HG03378 (cell line): ENCODE measurements around the gene GABPA.

Experiments
- ATAC-seq: cut with Tn5 transposase; IDR thresholded peaks from one replicate; pipeline ENCODE4 v1.9.1; 2021; ENCODE audit warnings: mild to moderate bottlenecking, moderate library complexity; ENCODE audit not compliant: unreplicated experiment

The GABPA gene

DNA sequence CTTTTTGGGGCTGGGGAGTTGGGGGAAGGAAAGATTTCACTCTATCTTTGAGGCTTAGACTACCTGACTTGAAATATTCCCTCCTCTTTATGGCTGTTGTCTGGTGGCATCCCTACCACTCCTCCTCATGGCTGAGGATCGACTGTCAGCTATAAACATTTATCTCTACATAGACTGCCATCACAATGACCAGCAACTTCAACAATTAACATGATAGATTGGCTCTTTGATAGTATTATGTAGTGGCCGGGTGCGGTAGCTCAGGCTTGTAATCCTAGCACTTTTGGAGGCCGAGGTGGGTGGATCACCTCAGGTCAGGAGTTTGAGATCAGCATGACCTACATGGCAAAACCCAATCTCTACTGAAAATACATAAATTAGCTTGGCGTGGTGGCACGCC is 72.4 kb downstream of the GABPA start:
- ATAC-seq: no peak

DNA sequence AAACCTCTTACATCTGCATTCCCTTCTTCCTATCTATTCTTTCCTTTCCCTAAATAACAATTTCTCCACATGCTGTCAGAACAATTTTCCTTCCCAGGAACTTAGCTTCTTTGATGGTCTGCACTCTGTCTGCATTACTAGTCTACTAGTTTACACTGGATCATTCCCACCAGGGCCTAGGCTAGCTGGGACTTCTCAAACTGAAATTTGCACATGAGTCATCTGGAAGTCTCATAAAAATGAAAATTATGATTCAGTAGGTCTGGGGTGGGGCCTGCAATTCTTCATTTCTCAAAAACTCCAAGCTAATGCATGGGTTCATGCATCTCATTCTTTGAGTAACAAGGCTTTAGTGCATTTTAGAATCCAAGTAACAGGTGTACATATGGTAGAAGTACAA is 74.2 kb downstream of the GABPA start:
- ATAC-seq: no peak

DNA sequence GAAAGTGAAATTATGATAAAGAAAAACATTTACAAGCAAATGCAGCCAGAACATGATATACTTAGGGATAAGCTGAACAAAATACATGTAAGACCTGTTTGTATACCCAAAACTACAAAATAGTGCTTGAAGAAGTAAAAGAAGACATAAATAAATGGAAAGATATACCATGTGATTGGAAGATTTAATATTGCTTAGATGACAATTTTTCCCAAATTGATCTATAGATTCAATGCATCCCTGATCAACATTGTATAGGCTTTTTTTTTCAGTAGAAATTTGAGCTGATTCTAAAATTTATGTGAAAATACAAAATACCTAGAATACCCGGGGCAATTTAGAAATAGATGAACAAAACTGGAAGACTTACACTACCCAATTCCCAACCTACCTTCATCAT is 76.4 kb downstream of the GABPA start:
- ATAC-seq: no peak

DNA sequence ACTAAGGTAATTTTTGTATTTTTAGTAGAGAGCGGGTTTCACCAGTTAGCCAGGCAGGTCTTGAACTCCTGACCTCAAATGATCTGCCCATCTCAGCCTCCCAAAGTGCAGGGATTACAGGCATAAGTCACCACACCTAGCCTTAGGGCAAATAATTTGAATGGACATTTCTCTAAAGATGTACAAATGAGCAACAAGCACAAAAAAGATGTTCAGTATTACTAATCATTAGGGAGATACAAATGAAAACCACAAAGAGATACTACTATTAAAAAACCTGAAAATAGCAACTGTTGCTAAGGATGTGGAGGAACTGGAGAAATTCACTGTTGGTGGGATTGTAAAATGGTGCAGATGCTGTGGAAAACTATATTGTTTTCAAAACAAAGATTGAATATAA is 79.1 kb downstream of the GABPA start:
- no peak for ATAC-seq

DNA sequence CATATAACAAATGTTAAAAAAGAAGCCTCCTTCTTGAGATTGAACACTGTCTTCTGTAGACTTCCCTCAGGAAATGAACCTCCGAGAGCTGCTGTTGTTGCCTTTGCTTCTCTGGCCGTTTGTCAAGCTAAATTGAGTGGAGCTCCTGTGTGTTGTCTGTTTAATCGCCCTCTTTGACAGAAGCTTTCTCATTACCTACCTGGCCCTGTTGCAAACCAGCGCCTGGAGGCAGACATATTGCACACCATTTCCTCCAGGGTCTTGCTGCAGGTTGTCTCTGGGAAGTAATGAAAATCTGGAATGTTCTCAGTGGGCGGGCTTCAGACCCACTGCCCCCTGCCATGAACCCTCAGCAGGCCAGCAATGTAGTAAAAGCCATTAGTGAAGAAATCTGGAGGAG is 83.3 kb downstream of the GABPA start:
- ATAC-seq: no peak

DNA sequence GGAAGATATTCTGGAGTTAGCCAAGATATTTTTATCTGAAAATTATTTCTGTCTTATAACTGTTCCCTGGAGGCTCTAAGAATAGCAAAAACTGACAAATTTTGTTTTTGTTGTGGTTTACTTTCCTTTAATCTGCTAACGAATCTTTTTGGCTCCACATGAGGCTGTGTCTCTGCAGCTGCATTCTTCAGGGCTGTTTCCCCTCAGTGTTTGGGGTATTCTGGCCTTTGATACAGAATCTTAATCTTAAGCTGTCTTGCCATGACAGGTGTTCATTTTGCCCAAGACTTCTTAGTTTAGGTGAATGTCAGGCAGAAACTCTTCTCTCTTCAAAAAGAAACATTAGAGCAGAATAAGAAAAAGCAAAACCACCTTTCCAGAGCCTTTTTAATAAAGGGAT is 83.8 kb downstream of the GABPA start:
- ATAC-seq: no peak
